Thymus (tissue), 11 donors: Measurements from ENCODE around the gene RDH13. TPM values are rescaled to one million over a fixed set of nuclear protein-coding genes. Genes with fewer than 3 reads are reported as not detected.

Experiments used
- DNase-seq, 9 donors: peaks; one replicate each; pipeline ENCODE4 v3.0.0-alpha.2; 2013; ENCODE audit warnings: low spot score in 9 of 9, low read depth in 6 of 9, missing footprints in 1 of 9
- H3K27ac ChIP-seq, 2 donors: one replicate each; pipeline ENCODE4 v1.5.1; 2013; ENCODE audit warnings: control low read depth in 1 of 2, low read depth in 1 of 2, low read length in 1 of 2, mild to moderate bottlenecking in 1 of 2, moderate library complexity in 1 of 2
- H3K27me3 ChIP-seq, 2 donors: one replicate each; pipeline ENCODE4 v1.5.1; 2013; ENCODE audit warnings: low read length in 1 of 2; ENCODE audit not compliant: control insufficient read depth in 2 of 2, insufficient read depth in 1 of 2
- H3K36me3 ChIP-seq, 2 donors: one replicate each; pipeline ENCODE4 v1.5.1; 2013; ENCODE audit warnings: low read length in 1 of 2, mild to moderate bottlenecking in 1 of 2, moderate library complexity in 1 of 2; ENCODE audit not compliant: control insufficient read depth in 2 of 2, insufficient read depth in 2 of 2
- H3K4me1 ChIP-seq, 2 donors: one replicate each; pipeline ENCODE4 v1.5.1; 2013; ENCODE audit warnings: low read length in 2 of 2; ENCODE audit not compliant: control insufficient read depth in 2 of 2, insufficient read depth in 2 of 2
- H3K4me3 ChIP-seq, 2 donors: one replicate each; pipeline ENCODE4 v1.5.1; 2013; ENCODE audit warnings: low read length in 2 of 2, control low read depth in 1 of 2, mild to moderate bottlenecking in 1 of 2
- H3K9me3 ChIP-seq, 2 donors: one replicate each; pipeline ENCODE4 v1.5.1; 2013; ENCODE audit warnings: low read length in 1 of 2, mild to moderate bottlenecking in 1 of 2; ENCODE audit not compliant: control insufficient read depth in 2 of 2, insufficient read depth in 1 of 2
- WGBS: extraction: QIAGEN DNeasy Blood & Tissue Kit; methylation state at CpG from one replicate; pipeline ENCODE4 v1.1.7; 2013; 5-methylcytosine and 5-hydroxymethylcytosine counted together
- polyA plus RNA-seq: library from polyadenylated mRNA; stranded (reverse); fragments of 200-250 nt; gene quantifications from one replicate; pipeline ENCODE4 v1.2.3, GENCODE V29; 2013
- total RNA-seq: library from RNA; stranded (reverse); fragments of 120-200 nt; gene quantifications from one replicate; pipeline ENCODE4 v1.2.4, GENCODE V29; 2013
- donor health status: healthy.

RDH13 gene
- total and polyA plus RNA-seq, 2 donors = 6.2 to 6.5 TPM

GRCh38 chr19:55080968-55081769, 18.2 kb upstream of the RDH13 start:
- peaks cover 8 to 27% of the 10 kb centered on the region in 2 donors for H3K4me1 ChIP-seq
- H3K4me3 ChIP-seq = peak overlapping the region; percentile 48 to 50
- H3K27me3 ChIP-seq = peaks cover 58 to 85% of the 10 kb centered on the region in 2 donors
- 1% methylated on average over 60 of the region's 60 CpGs for WGBS
- H3K9me3 ChIP-seq = peaks cover 5 to 16% of the 10 kb centered on the region in 2 donors
- H3K36me3 ChIP-seq = no peaks in the 10 kb centered on the region
- DNase-seq = peak in 7 of 9 donors; percentile 65 to 85 (median 72)
- peak overlapping the region in 1 of 2 donors; percentile 26 for H3K27ac ChIP-seq

- peaks cover 51 to 85% of the 10 kb centered on the region in 2 donors for H3K27me3 ChIP-seq
- peaks cover 8 to 27% of the 10 kb centered on the region in 2 donors for H3K4me1 ChIP-seq
- no peaks in the 10 kb centered on the region for H3K36me3 ChIP-seq
- WGBS = 9% methylated on average over 55 of the region's 55 CpGs
- H3K9me3 ChIP-seq = peaks cover 5 to 16% of the 10 kb centered on the region in 2 donors
- no peak overlapping the region for H3K27ac ChIP-seq
- DNase-seq = peak in 5 of 9 donors; percentile 43 to 77 (median 65)
- peak overlapping the region; percentile 48 to 50 for H3K4me3 ChIP-seq
Measured at GRCh38 chr19:55080121-55080967, 17.4 kb upstream of the RDH13 start.

GRCh38 chr19:55079400-55080038, 16.6 kb upstream of the RDH13 start:
- H3K4me3 ChIP-seq = no peak overlapping the region
- H3K9me3 ChIP-seq = peaks cover 5 to 16% of the 10 kb centered on the region in 2 donors
- DNase-seq = no peak
- no peaks in the 10 kb centered on the region for H3K36me3 ChIP-seq
- no peak overlapping the region for H3K27ac ChIP-seq
- WGBS = 88% methylated on average over 19 of the region's 19 CpGs
- H3K27me3 ChIP-seq = peaks cover 46 to 82% of the 10 kb centered on the region in 2 donors
- H3K4me1 ChIP-seq = peaks cover 8 to 27% of the 10 kb centered on the region in 2 donors

- 92% methylated on average over 5 of the region's 5 CpGs for WGBS
- Histone ChIP-seq H3K36me3 (no peaks in the 10 kb centered on the region), H3K27ac (no peak overlapping the region), H3K4me1 (peaks cover 8 to 27% of the 10 kb centered on the region in 2 donors), H3K27me3 (peaks cover 41 to 77% of the 10 kb centered on the region in 2 donors), H3K9me3 (peaks cover 5 to 16% of the 10 kb centered on the region in 2 donors), H3K4me3 (no peak overlapping the region)
- no peak for DNase-seq
Measured at GRCh38 chr19:55078996-55079395, 16.0 kb upstream of the RDH13 start.

- 91% methylated on average over 2 of the region's 2 CpGs for WGBS
- Histone ChIP-seq H3K4me1 (peaks cover 8 to 23% of the 10 kb centered on the region in 2 donors), H3K4me3 (no peak overlapping the region), H3K27me3 (peaks cover 24 to 59% of the 10 kb centered on the region in 2 donors), H3K27ac (no peak overlapping the region), H3K36me3 (no peaks in the 10 kb centered on the region), H3K9me3 (peaks cover 2 to 12% of the 10 kb centered on the region in 2 donors)
- no peak for DNase-seq
Measured at GRCh38 chr19:55077106-55077505, 14.2 kb upstream of the RDH13 start.

- Histone ChIP-seq H3K36me3 (no peaks in the 10 kb centered on the region), H3K9me3 (peaks cover 0 to 8% of the 10 kb centered on the region in 2 donors), H3K27me3 (peaks cover 16 to 59% of the 10 kb centered on the region in 2 donors), H3K4me3 (no peak overlapping the region), H3K27ac (no peak overlapping the region), H3K4me1 (peaks cover 7 to 15% of the 10 kb centered on the region in 2 donors)
- DNase-seq = no peak
- 92% methylated on average over 12 of the region's 12 CpGs for WGBS
Measured at GRCh38 chr19:55076321-55076720, 13.4 kb upstream of the RDH13 start.

- Histone ChIP-seq H3K27me3 (peaks cover 14 to 59% of the 10 kb centered on the region in 2 donors), H3K4me3 (no peak within 1 kb of the TSS), H3K27ac (no peak within 1 kb of the TSS), H3K9me3 (peaks cover 0 to 3% of the 10 kb centered on the region in 2 donors), H3K36me3 (no peaks in the 10 kb centered on the region), H3K4me1 (peaks cover 3 to 6% of the 10 kb centered on the region in 2 donors)
- WGBS = 54% methylated on average over 18 of the region's 18 CpGs
- no peak for DNase-seq
Measured at GRCh38 chr19:55075371-55075998, 12.5 kb upstream of the RDH13 start, which contains the start of gene EPS8L1. EPS8L1 (plus strand) TSS chr19:55075869; CDS start chr19:55076445, 576 bp downstream.

GRCh38 chr19:55071913-55072312, 9.0 kb upstream of the RDH13 start:
- no peaks in the 10 kb centered on the region for H3K9me3 ChIP-seq
- no peak overlapping the region for H3K4me3 ChIP-seq
- H3K36me3 ChIP-seq = no peaks in the 10 kb centered on the region
- H3K27me3 ChIP-seq = peaks cover 9 to 69% of the 10 kb centered on the region in 2 donors
- WGBS = 79% methylated on average over 8 of the region's 8 CpGs
- no peak overlapping the region for H3K27ac ChIP-seq
- peaks cover 0 to 6% of the 10 kb centered on the region in 2 donors for H3K4me1 ChIP-seq
- no peak for DNase-seq
